ENCODE measurements around the gene BTBD16. TPM values are rescaled to one million over a fixed set of nuclear protein-coding genes. Genes with fewer than 3 reads are reported as not detected.

BTBD16 gene
- total RNA-seq, 1 donor from 2014 or later: 51.2 TPM

- DNase-seq (ENCODE audit: low spot score): no peak
These were observed 23.7 kb downstream of the BTBD16 start for GRCh38 chr10:122294511-122295450.

GRCh38 chr10:122295451-122295809, 24.3 kb downstream of the BTBD16 start:
- DNase-seq (ENCODE audit: low spot score): no peak

- DNase-seq (ENCODE audit: low spot score): no peak
These were observed 25.4 kb downstream of the BTBD16 start for GRCh38 chr10:122296363-122297120.

- no peak for DNase-seq (ENCODE audit: low spot score)
These were observed 26.5 kb downstream of the BTBD16 start for GRCh38 chr10:122297583-122297982.

GRCh38 chr10:122298206-122298597, 27.1 kb downstream of the BTBD16 start:
- no peak for DNase-seq (ENCODE audit: low spot score)

- peak; percentile 81 for DNase-seq (ENCODE audit: low spot score)
These were observed 27.7 kb downstream of the BTBD16 start for GRCh38 chr10:122298598-122299301.

- no peak for DNase-seq (ENCODE audit: low spot score)
These were observed 28.5 kb downstream of the BTBD16 start for GRCh38 chr10:122299423-122300075.

- DNase-seq (ENCODE audit: low spot score): no peak
These were observed 30.1 kb downstream of the BTBD16 start for GRCh38 chr10:122301055-122301810.

- DNase-seq (ENCODE audit: low spot score): no peak
These were observed 30.7 kb downstream of the BTBD16 start for GRCh38 chr10:122301811-122302115.

- DNase-seq (ENCODE audit: low spot score): no peak
These were observed 31.2 kb downstream of the BTBD16 start for GRCh38 chr10:122302315-122302714.

GRCh38 chr10:122303271-122304053, 32.4 kb downstream of the BTBD16 start:
- DNase-seq (ENCODE audit: low spot score): no peak

- no peak for DNase-seq (ENCODE audit: low spot score)
These were observed 33.0 kb downstream of the BTBD16 start for GRCh38 chr10:122304054-122304579.

GRCh38 chr10:122306282-122306681, 35.2 kb downstream of the BTBD16 start:
- no peak for DNase-seq (ENCODE audit: low spot score)

GRCh38 chr10:122306744-122307143, 35.6 kb downstream of the BTBD16 start:
- no peak for DNase-seq (ENCODE audit: low spot score)

- DNase-seq (ENCODE audit: low spot score): peak; percentile 69
These were observed 36.7 kb downstream of the BTBD16 start for GRCh38 chr10:122307669-122308416.

GRCh38 chr10:122308417-122309141, 37.5 kb downstream of the BTBD16 start:
- no peak for DNase-seq (ENCODE audit: low spot score)

- peak; percentile 68 for DNase-seq (ENCODE audit: low spot score)
These were observed 39.4 kb downstream of the BTBD16 start for GRCh38 chr10:122310311-122311050.

GRCh38 chr10:122311051-122311410, 39.9 kb downstream of the BTBD16 start:
- no peak for DNase-seq (ENCODE audit: low spot score)

Measured in ureter (tissue), 1 donor.